Measurements from ENCODE around the gene CDH13. TPM values are rescaled to one million over a fixed set of nuclear protein-coding genes. Genes with fewer than 3 reads are reported as not detected.

Gene CDH13
- total and polyA plus RNA-seq, 12 donors: 0.86 to 30.6 (median 2.4) TPM

- intact Hi-C loops (cut with DNase I): loop anchor here in 1 of 2 donors (10.0 kb wide), 1 partner anchor 238 kb away; no protein-coding TSS in a partner anchor
- Histone ChIP-seq H3K4me3 (no peak overlapping the region), H3K9me3 (replicated peaks in 1 of 3) (no peaks in the 10 kb centered on the region), H3K36me3 (replicated peaks in 1 of 2) (no peaks in the 10 kb centered on the region), H3K27ac (no peak overlapping the region), H3K4me1 (replicated peaks in 1 of 2) (no peaks in the 10 kb centered on the region), H3K27me3 (no peaks in the 10 kb centered on the region)
- TF ChIP-seq CTCF (IDR thresholded peaks at IDR 0.05) (no peak), POLR2A (IDR thresholded peaks at IDR 0.05) (no peak)
- no peak for DNase-seq
- WGBS, 4 donors: 73 to 90% (median 79%) methylated on average over 8 of the region's 8 CpGs
Observed at GRCh38 chr16:83116274-83116892, 489.6 kb downstream of the CDH13 start.

DNA sequence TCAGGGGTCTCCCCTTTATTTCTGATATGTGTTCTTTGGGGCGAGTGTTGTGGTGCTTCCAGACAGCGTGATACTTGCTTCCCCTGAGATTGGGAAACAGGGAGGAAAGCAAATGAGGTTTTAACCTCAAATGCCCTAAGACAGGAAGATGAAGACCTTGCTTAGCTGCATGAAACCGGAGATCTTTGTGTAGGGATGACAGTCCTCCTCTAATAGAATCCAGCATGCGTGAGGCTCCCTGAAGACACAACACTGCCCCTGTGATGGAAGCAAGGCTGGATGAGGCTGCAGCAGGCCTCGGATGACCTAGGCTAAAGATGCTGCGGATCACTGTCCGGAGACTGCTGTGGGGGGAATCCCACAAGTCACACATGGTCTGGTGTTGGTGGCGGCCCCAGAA is 491.0 kb downstream of the CDH13 start:
- Histone ChIP-seq H3K27ac (no peak overlapping the region), H3K36me3 (replicated peaks in 1 of 2) (no peaks in the 10 kb centered on the region), H3K4me1 (replicated peaks in 1 of 2) (no peaks in the 10 kb centered on the region), H3K27me3 (no peaks in the 10 kb centered on the region), H3K4me3 (no peak overlapping the region), H3K9me3 (replicated peaks in 1 of 3) (no peaks in the 10 kb centered on the region)
- intact Hi-C loops (cut with DNase I): loop anchor here in 1 of 2 donors (10.0 kb wide), 1 partner anchor 237 kb away; no protein-coding TSS in a partner anchor
- DNase-seq: no peak
- TF ChIP-seq CTCF (IDR thresholded peaks at IDR 0.05): no peak
- TF ChIP-seq POLR2A (IDR thresholded peaks at IDR 0.05): no peak
- WGBS, 4 donors: 86 to 92% (median 87%) methylated on average over 6 to 8 of the region's 8 CpGs

GRCh38 chr16:83118365-83118764 is 491.6 kb downstream of the CDH13 start:
- H3K36me3 ChIP-seq (replicated peaks in 1 of 2): no peaks in the 10 kb centered on the region
- TF ChIP-seq POLR2A (IDR thresholded peaks at IDR 0.05) (no peak), CTCF (IDR thresholded peaks at IDR 0.05) (no peak)
- H3K9me3 ChIP-seq (replicated peaks in 1 of 3): no peaks in the 10 kb centered on the region
- H3K27ac ChIP-seq: no peak overlapping the region
- no peaks in the 10 kb centered on the region for H3K4me1 ChIP-seq (replicated peaks in 1 of 2)
- no peak overlapping the region for H3K4me3 ChIP-seq
- H3K27me3 ChIP-seq: no peaks in the 10 kb centered on the region
- DNase-seq: no peak
- intact Hi-C loops (cut with DNase I): loop anchor here in 1 of 2 donors (10.0 kb wide), 1 partner anchor 236 kb away; no protein-coding TSS in a partner anchor
- WGBS, 4 donors: 63 to 72% (median 65%) methylated on average over 8 of the region's 8 CpGs

DNA sequence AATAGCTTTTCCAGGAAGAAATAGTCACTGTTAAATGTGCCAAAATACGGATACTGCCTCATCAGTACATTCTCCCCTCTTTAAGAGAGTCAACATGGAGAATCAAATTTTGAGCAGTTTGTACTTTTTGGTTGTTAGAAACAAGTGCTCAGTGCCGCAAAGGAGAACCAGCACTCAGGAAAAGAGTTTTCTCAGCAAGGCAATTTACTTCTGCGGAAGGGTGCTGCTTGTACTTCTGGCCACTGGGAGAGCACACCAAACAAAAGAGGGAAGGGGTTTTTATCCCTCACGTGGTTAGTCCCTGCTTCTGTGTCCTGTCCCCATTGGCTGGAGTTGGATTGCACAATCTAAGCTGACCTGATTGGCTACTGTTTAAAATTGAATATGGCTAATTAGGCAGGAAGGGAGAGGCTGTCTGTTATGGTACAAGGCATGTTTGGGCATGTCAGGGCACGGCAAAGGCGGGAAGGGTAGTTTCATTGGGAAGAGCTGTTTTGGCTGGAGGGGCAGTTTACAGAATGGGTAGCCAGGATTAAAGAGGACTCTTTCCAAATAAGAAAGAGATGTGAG is 499.3 kb downstream of the CDH13 start:
- H3K27me3 ChIP-seq: no peaks in the 10 kb centered on the region
- H3K4me3 ChIP-seq: no peak overlapping the region
- H3K4me1 ChIP-seq (replicated peaks in 1 of 2): no peaks in the 10 kb centered on the region
- 82 to 93% (median 84%) methylated on average over 5 to 6 of the region's 6 CpGs for WGBS, 4 donors
- no peaks in the 10 kb centered on the region for H3K36me3 ChIP-seq (replicated peaks in 1 of 2)
- TF ChIP-seq CTCF (IDR thresholded peaks at IDR 0.05) (no peak), POLR2A (IDR thresholded peaks at IDR 0.05) (no peak)
- DNase-seq: no peak
- H3K9me3 ChIP-seq (replicated peaks in 1 of 3): no peaks in the 10 kb centered on the region
- intact Hi-C loops (cut with DNase I): no loop called here
- H3K27ac ChIP-seq: no peak overlapping the region

Measured in adrenal gland (tissue), 12 donors.